ENCODE results near the gene FOXF2.

Gene FOXF2

DNA sequence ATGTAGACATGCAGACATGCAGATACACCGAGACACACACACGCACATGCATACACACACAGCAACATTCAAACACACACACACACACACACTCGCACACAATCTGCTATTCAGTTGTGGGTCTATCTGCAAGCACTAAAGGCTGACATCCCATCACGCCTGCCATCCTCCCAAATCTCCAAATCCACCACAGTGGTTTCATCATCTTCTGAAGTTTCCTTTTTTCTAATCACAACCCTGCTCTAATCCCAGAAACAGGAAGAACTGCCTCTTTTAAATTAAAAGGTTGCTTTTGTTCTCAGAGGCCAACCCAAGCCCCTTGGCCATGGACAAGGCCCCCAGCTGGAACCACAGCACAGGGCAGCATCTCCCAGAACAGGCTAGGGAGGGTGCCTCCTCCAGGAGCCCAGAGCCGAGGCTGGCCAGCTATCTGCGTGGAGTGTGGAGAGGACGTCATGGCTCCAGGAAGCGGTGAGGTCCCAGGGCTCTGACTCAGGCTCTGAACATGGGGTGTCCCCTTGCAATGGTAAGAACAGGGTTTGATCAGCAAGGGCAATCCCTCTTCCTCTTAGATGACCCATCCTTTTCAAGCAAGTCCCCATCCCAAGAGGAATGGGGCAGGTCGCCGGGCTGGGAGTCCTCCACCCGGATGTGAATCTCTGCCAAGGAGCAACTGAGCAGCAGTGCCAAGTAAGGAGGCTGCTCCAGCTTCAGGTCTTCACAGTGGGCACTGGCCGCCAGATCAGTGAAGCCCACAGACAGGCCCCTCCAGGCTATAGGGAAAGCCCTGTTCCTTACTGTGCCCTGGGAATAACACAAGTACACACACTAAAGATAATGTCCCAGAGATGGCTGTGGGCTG is 14.7 kb downstream of the FOXF2 start:
- TF ChIP-seq POLR2A (IDR thresholded peaks at IDR 0.05; ENCODE audit: low read depth, low read length) (no peak), TAF1 (IDR thresholded peaks at IDR 0.05; ENCODE audit: borderline replicate concordance, low read depth, low read length) (no peak), POLR2AphosphoS5 (IDR thresholded peaks at IDR 0.05; ENCODE audit: low read depth, low read length) (no peak)
- FAIRE-seq, result no peak
- DNase-seq (ENCODE audit: insufficient read length), result no peak

DNA sequence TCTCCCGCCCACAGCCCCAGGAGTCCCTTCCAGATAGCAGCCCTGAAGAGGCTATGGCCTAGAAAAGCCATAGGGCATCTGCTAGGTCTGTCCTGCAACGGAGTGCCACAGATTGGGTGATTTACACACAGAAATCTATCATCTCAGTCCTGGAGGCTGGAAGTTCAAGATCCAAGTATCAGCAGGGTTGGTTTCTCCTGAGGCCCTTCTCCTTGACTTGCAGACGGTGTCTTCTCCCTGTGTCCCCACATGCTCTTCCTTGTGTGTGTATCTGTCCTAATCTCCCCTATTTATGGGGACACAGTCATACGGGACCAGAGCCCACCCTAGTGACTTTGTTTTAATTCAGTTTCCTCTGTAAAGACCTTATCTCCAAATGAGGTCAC is 15.3 kb downstream of the FOXF2 start:
- FAIRE-seq (no peak), DNase-seq (ENCODE audit: insufficient read length) (no peak)
- no peak for TF ChIP-seq TAF1 (IDR thresholded peaks at IDR 0.05; ENCODE audit: borderline replicate concordance, low read depth, low read length)
- no peak for TF ChIP-seq POLR2A (IDR thresholded peaks at IDR 0.05; ENCODE audit: low read depth, low read length)
- no peak for TF ChIP-seq POLR2AphosphoS5 (IDR thresholded peaks at IDR 0.05; ENCODE audit: low read depth, low read length)

DNA sequence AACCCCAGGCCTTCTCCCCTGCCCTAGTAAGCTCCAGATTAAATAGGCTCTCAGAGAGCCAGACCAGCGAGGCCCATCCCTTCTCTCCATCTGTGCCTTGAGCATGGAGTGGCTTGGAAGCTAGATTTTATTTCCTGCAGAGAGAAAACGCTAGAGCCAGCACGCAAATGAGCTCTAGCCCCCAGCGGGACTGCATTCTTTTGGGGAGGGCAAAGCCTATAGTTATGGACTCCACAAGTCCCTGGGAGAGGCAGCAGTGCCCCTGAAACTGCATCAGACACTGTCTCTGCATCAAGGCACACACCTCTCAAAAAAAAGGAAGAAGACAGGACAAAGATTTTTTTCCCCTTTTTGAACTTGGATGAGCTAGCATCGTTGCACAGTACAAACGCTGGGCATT is 15.8 kb downstream of the FOXF2 start:
- FAIRE-seq (no peak), DNase-seq (ENCODE audit: insufficient read length) (no peak)
- no peak for TF ChIP-seq TAF1 (IDR thresholded peaks at IDR 0.05; ENCODE audit: borderline replicate concordance, low read depth, low read length)
- TF ChIP-seq POLR2AphosphoS5 (IDR thresholded peaks at IDR 0.05; ENCODE audit: low read depth, low read length), result no peak
- TF ChIP-seq POLR2A (IDR thresholded peaks at IDR 0.05; ENCODE audit: low read depth, low read length), result no peak

DNA sequence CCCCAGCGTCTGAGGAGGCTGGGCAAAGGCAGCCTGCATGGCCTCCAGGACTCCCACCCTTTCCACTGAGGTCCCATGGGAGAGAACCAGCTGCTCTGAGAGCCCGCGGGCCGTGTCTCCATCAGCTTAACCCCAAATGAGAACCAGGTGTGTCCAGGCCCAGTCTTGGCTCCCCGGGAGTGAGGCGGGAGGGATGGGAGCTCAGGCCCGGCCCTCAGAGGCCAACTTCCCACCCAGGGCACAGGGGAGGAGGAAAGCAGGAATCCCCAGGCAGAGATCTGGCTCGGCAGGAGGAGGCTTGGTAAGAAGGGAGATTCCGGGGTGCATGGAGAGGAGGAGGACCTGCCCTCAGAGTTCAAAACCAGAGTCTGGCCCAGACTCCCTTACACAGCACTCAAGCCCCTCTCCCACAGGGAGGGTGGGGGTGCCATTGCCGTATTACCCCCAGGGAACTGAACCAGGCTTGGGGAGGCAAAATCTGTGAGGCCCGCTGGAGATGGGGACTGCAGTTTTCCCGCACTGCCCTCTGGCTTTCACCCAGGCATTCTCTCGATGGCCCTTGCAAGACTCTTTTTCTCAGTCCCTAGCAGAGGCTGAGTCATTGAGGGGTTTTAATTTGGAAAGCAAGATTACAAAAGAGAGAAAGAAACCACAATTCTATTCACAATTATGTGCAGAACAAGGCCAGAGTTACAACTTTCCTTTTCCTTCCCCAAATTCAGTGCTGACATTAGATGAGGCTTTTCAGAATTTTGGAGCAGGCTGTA is 17.1 kb downstream of the FOXF2 start:
- no peak for FAIRE-seq
- DNase-seq (ENCODE audit: insufficient read length), result no peak
- TF ChIP-seq TAF1 (IDR thresholded peaks at IDR 0.05; ENCODE audit: borderline replicate concordance, low read depth, low read length), result no peak
- no peak for TF ChIP-seq POLR2A (IDR thresholded peaks at IDR 0.05; ENCODE audit: low read depth, low read length)
- no peak for TF ChIP-seq POLR2AphosphoS5 (IDR thresholded peaks at IDR 0.05; ENCODE audit: low read depth, low read length)

DNA sequence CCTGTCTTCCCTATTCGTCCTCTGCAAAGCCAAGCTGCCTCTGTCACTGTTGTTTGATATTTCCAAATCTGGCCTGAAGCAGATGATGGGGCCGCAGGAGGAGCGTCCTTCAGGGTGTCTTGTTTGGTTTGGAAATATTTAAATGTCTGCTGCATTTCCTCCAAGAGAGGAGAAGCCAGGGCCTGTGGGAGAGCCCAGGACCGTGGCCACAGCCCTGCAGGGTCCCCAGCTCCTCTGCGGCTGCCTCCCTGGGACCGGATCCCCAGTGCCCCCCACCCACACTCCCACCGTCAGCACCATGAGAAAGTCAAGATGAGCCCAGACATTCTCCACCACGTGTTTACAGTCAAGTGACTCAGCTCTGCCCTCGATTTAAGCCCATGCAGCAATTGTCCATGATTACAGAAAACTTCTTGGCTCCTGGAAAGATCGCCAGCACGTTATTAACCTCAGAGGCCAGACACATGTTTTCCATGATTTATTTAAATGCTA is 18.2 kb downstream of the FOXF2 start:
- no peak for DNase-seq (ENCODE audit: insufficient read length)
- FAIRE-seq, result no peak
- TF ChIP-seq TAF1 (IDR thresholded peaks at IDR 0.05; ENCODE audit: borderline replicate concordance, low read depth, low read length) (no peak), POLR2AphosphoS5 (IDR thresholded peaks at IDR 0.05; ENCODE audit: low read depth, low read length) (no peak), POLR2A (IDR thresholded peaks at IDR 0.05; ENCODE audit: low read depth, low read length) (no peak)

DNA sequence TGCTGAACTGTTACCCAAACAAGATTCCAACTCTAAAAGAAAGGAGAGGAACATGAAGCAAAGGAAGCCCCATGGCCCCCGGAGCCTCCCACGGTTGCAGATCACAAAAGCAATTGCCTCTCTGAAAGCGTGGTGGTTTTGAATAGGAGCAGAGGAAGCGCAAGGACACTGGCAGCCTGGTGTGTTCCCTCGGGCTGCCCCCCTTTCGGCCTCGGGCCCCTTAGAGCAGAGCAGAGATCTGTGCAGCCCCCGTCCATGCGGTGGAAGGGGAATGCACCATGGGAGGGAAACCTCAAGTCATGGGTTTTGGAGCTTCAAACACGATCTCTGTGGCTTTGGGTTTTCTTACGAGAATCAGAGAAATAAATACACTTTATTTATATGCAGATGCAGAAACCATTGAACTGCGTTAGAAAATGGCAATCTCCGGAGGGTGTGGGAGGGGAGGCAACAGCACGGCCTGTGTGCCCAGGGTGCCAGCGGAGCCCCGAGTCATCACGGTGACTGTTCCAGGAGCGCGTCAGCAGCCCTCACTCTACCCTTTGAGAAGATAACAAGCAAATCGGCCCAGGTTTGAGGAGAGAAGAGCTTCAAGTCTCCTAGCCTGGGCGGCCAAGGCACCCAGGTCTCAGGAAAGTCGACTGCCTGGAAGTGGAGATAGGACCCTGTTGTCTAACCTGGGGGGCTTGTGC is 20.5 kb downstream of the FOXF2 start:
- DNase-seq (ENCODE audit: insufficient read length) (no peak), FAIRE-seq (no peak)
- TF ChIP-seq TAF1 (IDR thresholded peaks at IDR 0.05; ENCODE audit: borderline replicate concordance, low read depth, low read length) (no peak), POLR2AphosphoS5 (IDR thresholded peaks at IDR 0.05; ENCODE audit: low read depth, low read length) (no peak), POLR2A (IDR thresholded peaks at IDR 0.05; ENCODE audit: low read depth, low read length) (no peak)

DNA sequence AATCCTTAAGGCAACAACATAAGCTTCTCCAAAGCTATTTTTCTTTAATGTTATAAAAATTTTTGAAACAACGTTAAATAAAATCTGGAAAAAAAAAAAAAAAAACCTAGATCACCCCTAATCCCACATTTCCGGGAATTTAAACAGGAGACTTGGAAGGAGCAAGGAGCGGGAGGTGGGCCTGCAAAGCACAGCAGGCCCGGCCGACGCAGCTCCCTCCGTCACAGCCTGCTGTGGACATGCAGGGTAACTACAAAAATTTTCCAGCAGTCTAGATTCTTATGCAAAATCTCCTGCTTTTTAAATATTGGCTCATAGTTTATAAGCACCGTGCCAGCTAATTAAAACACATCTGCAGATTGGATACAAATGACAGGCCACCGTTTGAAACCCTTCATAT is 23.5 kb downstream of the FOXF2 start:
- DNase-seq (ENCODE audit: insufficient read length) (no peak), FAIRE-seq (no peak)
- TF ChIP-seq POLR2A (IDR thresholded peaks at IDR 0.05; ENCODE audit: low read depth, low read length) (no peak), POLR2AphosphoS5 (IDR thresholded peaks at IDR 0.05; ENCODE audit: low read depth, low read length) (no peak), TAF1 (IDR thresholded peaks at IDR 0.05; ENCODE audit: borderline replicate concordance, low read depth, low read length) (no peak)

DNA sequence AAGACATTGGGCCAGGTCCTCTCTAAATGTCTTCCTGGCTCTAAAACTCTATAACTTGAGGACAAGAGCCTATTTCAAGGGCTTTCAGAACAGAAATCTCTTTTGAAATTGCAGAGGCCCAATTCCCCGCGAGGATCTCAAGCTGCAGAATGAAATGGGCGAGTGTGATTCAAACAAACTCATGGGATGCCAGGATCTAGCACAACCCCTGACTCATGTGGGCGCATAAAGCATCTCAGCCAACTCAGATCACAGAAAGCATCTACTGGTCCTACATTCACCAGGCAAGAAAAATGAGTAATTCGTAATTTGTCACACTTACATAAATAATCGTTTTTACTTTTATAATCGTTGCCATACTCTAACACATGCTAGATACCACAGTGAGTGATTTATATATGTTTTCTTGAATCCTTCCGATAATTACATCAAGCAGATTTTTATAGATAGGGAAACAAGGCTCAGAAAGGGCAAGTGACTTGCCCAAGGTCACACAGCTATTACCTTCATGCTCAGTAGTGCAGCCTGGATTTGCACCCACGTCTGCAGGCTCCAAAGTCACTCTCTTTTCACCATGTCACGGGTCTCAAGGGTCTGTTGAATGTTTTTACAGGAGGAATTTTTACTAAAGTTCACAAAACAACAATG is 26.2 kb downstream of the FOXF2 start:
- TF ChIP-seq POLR2AphosphoS5 (IDR thresholded peaks at IDR 0.05; ENCODE audit: low read depth, low read length) (no peak), POLR2A (IDR thresholded peaks at IDR 0.05; ENCODE audit: low read depth, low read length) (no peak), TAF1 (IDR thresholded peaks at IDR 0.05; ENCODE audit: borderline replicate concordance, low read depth, low read length) (no peak)
- DNase-seq (ENCODE audit: insufficient read length) (no peak), FAIRE-seq (no peak)

DNA sequence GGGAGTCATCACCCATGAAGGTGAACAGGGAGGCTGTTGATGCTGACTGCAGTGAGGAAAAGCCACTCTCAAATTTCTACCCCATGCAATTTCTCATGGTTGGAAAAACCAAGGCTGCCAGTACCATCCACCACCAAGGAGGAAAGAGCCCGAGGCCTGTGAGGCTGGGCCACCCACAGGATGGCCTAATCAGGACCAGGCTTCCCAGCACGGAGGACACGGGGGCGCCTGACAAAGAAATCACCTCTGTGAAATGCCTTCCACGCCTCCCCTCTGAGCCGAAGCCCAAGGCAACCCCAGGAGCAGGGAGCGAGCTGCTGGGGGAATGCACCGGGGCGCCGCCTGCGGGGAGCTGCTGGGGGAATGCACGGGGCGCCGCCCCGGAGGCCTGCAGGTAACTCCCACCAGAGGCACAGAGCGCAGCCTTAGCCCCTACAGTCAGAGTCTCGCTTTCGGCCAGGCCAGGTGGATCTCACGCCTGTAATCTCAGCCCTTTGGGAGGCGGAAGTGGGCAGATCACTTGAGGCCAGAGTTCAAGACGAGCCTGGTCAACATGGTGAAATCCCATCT is 26.9 kb downstream of the FOXF2 start:
- DNase-seq (ENCODE audit: insufficient read length) (no peak), FAIRE-seq (no peak)
- TF ChIP-seq TAF1 (IDR thresholded peaks at IDR 0.05; ENCODE audit: borderline replicate concordance, low read depth, low read length), result no peak
- no peak for TF ChIP-seq POLR2A (IDR thresholded peaks at IDR 0.05; ENCODE audit: low read depth, low read length)
- no peak for TF ChIP-seq POLR2AphosphoS5 (IDR thresholded peaks at IDR 0.05; ENCODE audit: low read depth, low read length)

DNA sequence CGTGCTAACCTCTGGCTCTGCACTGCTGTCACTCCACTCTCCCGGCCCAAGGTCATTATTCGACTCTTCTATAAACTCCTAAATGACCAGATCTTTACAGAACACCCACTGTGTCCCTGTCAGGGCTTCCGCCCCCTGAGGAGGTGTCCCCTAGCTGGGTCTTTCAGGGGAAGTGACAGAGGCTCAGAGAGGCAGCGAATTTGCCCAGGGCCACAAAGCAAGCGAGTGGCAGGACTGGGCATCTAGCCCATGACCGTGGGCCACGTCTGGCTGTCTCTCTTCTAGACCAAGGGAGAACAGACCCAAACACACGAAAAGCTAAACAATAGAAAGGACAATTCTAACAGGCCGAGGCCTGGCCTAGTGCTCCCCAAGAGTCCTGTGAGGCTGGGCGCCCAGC is 27.4 kb downstream of the FOXF2 start:
- TF ChIP-seq TAF1 (IDR thresholded peaks at IDR 0.05; ENCODE audit: borderline replicate concordance, low read depth, low read length) (no peak), POLR2AphosphoS5 (IDR thresholded peaks at IDR 0.05; ENCODE audit: low read depth, low read length) (no peak), POLR2A (IDR thresholded peaks at IDR 0.05; ENCODE audit: low read depth, low read length) (no peak)
- no peak for FAIRE-seq
- no peak for DNase-seq (ENCODE audit: insufficient read length)

Measured in GM12892 (cell line).